GM13977 (cell line): ENCODE measurements around the gene RIPK1.

Source experiments
- DNase-seq: peaks from one replicate; pipeline ENCODE4 v3.0.0; 2012; ENCODE audit warnings: low spot score
- in situ Hi-C: fragments of 300-500 bp; cut with MboI; formaldehyde crosslinking; loops from one replicate; pipeline ENCODE4 v1.12.0; 2022; ENCODE audit warnings: low sequenced_read_pairs, low pct_unique_long_range_greater_than_20kb, mixed read lengths, inconsistent platforms; ENCODE audit not compliant: unreplicated experiment
- TF ChIP-seq, protein P1 (sequence below): IDR thresholded peaks from 2 replicates; pipeline ENCODE4 v1.5.1; 2012; ENCODE audit warnings: mild to moderate bottlenecking, control low read depth; ENCODE audit not compliant: insufficient read depth; ENCODE audit errors: extremely low read depth, missing control alignments

Gene RIPK1

DNA sequence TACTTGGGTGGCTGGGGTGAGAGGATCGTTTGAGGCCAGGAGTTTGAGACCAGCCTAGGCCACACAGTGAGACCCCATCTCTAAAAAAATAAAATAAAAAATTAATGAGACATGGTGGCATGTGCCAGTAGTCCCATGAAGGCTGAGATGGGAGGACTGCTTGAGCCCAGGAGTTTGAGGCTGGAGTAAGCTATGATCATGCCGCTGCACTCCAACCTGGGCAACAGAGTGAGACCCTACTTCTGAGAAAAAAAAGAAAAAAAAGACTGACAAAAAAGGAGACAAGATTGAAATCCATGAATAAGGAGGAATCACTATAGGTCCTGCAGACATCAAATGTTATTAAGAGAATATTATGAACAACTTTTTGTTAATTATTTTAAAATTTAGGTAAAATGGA, 26.5 kb downstream of the RIPK1 start:
- in situ Hi-C loops: no loop called here
- TF ChIP-seq, protein P1, sequence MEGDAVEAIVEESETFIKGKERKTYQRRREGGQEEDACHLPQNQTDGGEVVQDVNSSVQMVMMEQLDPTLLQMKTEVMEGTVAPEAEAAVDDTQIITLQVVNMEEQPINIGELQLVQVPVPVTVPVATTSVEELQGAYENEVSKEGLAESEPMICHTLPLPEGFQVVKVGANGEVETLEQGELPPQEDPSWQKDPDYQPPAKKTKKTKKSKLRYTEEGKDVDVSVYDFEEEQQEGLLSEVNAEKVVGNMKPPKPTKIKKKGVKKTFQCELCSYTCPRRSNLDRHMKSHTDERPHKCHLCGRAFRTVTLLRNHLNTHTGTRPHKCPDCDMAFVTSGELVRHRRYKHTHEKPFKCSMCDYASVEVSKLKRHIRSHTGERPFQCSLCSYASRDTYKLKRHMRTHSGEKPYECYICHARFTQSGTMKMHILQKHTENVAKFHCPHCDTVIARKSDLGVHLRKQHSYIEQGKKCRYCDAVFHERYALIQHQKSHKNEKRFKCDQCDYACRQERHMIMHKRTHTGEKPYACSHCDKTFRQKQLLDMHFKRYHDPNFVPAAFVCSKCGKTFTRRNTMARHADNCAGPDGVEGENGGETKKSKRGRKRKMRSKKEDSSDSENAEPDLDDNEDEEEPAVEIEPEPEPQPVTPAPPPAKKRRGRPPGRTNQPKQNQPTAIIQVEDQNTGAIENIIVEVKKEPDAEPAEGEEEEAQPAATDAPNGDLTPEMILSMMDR: no peak
- no peak for DNase-seq

DNA sequence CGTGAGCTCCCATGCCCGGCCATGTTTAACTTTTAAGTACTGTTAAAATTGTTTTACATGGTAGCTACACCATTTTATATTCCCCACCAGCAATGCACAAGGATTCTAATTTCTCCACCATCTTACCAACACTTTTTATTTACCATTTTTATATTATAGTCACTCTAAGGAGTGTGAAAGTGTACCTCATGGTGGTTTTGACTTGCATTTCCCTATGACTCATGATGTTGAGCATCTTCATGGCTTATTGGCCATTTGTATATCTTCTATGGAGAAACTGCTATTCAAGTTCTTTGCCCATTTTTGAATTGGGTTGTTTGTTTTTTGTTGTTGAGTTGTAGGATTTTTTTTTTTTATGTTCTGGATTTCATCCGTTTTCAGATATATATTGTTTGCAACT, 34.6 kb downstream of the RIPK1 start:
- no peak for DNase-seq
- TF ChIP-seq, protein P1: no peak

DNA sequence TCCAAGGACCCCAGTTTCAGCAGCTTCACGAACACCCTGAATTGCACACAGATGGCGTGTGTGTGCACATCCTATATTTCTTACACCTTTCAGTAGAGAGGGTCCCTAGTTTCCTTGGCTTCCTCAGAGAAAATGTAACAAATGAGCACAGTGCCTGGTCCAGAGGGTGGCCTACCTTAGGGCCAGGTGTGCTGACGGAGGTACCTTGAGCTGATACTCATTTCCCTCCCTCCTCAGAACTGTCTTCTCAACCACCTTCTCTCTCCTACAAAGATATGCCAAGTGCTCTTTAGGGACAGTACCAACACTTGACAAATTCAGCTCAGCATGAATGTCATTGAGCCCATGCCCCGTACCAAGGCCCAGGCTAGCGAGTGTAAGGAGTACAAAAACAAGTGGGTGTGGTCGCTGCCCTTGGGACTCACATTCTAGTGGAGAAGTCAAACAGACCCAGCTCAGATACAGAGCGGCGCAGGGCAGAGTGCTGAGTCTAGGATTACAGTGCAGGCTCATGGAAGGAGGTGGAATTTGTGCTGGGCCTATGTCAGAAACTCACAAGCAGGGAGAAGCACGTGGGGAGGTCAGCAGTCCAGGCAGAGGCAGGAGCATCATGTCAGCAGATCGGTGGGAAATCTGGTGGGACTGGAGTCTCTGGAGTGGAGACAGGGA, 40.6 kb downstream of the RIPK1 start:
- in situ Hi-C loops: loop anchor here (25.0 kb wide), 1 partner anchor 628 kb away; no protein-coding TSS in a partner anchor
- TF ChIP-seq, protein P1: no peak
- DNase-seq: no peak

More for the DNA sequence above, 34.6 kb downstream of the RIPK1 start:
- in situ Hi-C loops: loop anchor here (25.0 kb wide), 1 partner anchor 634 kb away; no protein-coding TSS in a partner anchor

DNA sequence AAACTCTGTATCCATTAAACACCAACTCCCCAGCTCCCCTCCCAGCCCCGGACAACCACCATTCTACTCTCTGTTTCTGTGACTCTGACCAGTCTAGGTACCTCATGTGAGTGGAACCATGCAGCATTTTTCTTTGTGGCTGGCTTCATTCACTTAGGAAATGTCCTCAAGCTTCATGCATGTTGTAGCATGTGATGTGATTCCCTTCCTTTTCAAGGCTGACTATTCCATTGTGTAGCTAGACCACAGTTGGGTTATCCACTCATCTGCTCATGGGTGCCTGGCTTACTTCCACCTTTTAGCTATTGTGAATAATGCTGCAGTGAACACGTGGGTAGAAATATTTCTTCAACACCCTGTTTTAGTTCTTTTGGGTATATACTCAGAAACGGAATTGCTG, 41.5 kb downstream of the RIPK1 start:
- TF ChIP-seq, protein P1: no peak
- no peak for DNase-seq
- in situ Hi-C loops: loop anchor here (25.0 kb wide), 1 partner anchor 628 kb away; no protein-coding TSS in a partner anchor

DNA sequence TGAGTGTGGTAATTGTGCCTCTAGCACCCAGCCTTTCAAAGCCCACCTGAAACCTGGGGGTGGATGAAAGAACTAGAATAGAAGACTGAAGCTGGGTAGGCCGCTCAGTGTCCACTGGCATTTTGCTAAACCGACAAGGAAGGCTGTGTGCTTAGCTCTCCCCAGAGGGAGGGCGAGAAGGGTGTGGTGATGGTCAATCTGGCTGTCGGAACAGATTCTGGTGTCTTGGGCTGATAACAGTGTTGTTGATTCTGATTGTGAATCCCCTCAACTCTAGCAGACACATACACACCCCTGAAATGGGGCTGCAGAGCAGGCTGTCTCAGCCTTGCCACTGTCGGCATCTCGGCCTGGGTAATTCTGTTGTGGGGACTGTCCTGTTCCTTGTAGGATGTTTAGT, 46.1 kb downstream of the RIPK1 start:
- DNase-seq: no peak
- in situ Hi-C loops: loop anchor here (25.0 kb wide), 1 partner anchor 623 kb away; no protein-coding TSS in a partner anchor
- TF ChIP-seq, protein P1: no peak

DNA sequence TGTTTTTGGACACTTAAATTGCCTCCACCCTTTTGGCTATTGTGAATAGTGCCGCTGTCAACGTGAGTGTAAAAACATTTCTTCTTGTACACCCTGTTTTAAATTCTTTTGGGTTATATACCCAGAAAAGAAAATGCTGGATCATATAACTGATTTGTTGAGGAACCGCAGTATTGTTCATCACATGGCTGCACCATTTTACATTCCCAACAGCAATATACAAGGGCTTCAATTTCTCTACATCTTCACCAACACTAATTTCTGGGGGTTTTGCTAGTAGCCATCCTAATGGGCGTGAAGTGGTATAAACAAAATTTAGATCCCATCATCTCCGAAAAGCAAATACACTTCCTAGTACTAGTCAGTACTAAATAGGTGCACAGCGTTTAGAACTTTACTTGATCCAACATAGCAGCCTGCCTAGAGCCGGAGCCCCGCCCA, 49.6 kb downstream of the RIPK1 start:
- no peak for DNase-seq
- in situ Hi-C loops: loop anchor here (25.0 kb wide), 1 partner anchor 619 kb away; no protein-coding TSS in a partner anchor
- TF ChIP-seq, protein P1: no peak
